ENCODE data around the gene CSMD2. TPM values are rescaled to one million over a fixed set of nuclear protein-coding genes. Genes with fewer than 3 reads are reported as not detected.

CSMD2 gene
- total RNA-seq, 2 experiments from 2014 or later = not detected

- BruUV-seq (replicated peaks) = no TSS peak
- H4K20me1 ChIP-seq (ENCODE audit: insufficient read depth, low read length) = no peaks in the 10 kb centered on the region
- H3K27ac ChIP-seq (ENCODE audit: low read depth, low read length, poor library complexity, severe bottlenecking) = no peak overlapping the region
- DNase-seq (ENCODE audit: low spot score) = no peak
- no peak overlapping the region for H3K4me2 ChIP-seq (ENCODE audit: low read length)
- no peaks in the 10 kb centered on the region for H3K79me2 ChIP-seq (ENCODE audit: insufficient read depth, low read depth, low read length)
- TF ChIP-seq EZH2phosphoT487 (IDR thresholded peaks at IDR 0.05; ENCODE audit: borderline replicate concordance, low read depth, low read length) (no peak), CTCF (conservative IDR thresholded peaks at IDR 0.05; ENCODE audit: low read length) (no peak)
- POLR2A ChIA-PET = no interaction called here
- H3K9me2 ChIP-seq (ENCODE audit: insufficient read depth, low read length) = no peaks in the 10 kb centered on the region
- CTCF ChIA-PET (ENCODE audit: unreplicated experiment) = no interaction called here
- H2AFZ ChIP-seq (ENCODE audit: low read length) = no peak overlapping the region
- H3K4me3 ChIP-seq (ENCODE audit: low read depth, low read length, poor library complexity, severe bottlenecking) = no peak overlapping the region
- no peaks in the 10 kb centered on the region for H3K36me3 ChIP-seq (ENCODE audit: insufficient read depth, low read length)
- intact Hi-C loops (cut with micrococcal nuclease; ENCODE audit: unreplicated experiment) = no loop called here
- H3K4me1 ChIP-seq (ENCODE audit: insufficient read depth, low read length, poor library complexity, severe bottlenecking) = no peaks in the 10 kb centered on the region
- H3K9me3 ChIP-seq (ENCODE audit: low read length) = no peaks in the 10 kb centered on the region
These were observed 114.1 kb downstream of the CSMD2 start for GRCh38 chr1:34050709-34051485.

- Histone ChIP-seq H4K20me1 (ENCODE audit: insufficient read depth, low read length) (no peaks in the 10 kb centered on the region), H3K79me2 (ENCODE audit: insufficient read depth, low read depth, low read length) (no peaks in the 10 kb centered on the region), H3K27ac (ENCODE audit: low read depth, low read length, poor library complexity, severe bottlenecking) (no peak overlapping the region), H3K9me2 (ENCODE audit: insufficient read depth, low read length) (no peaks in the 10 kb centered on the region), H3K9me3 (ENCODE audit: low read length) (no peaks in the 10 kb centered on the region), H3K4me1 (ENCODE audit: insufficient read depth, low read length, poor library complexity, severe bottlenecking) (no peaks in the 10 kb centered on the region), H2AFZ (ENCODE audit: low read length) (no peak overlapping the region), H3K36me3 (ENCODE audit: insufficient read depth, low read length) (no peaks in the 10 kb centered on the region), H3K4me2 (ENCODE audit: low read length) (no peak overlapping the region), H3K4me3 (ENCODE audit: low read depth, low read length, poor library complexity, severe bottlenecking) (no peak overlapping the region)
- TF ChIP-seq CTCF (conservative IDR thresholded peaks at IDR 0.05; ENCODE audit: low read length) (no peak), EZH2phosphoT487 (IDR thresholded peaks at IDR 0.05; ENCODE audit: borderline replicate concordance, low read depth, low read length) (no peak)
- ChIA-PET POLR2A (no interaction called here), CTCF (ENCODE audit: unreplicated experiment) (no interaction called here)
- intact Hi-C loops (cut with micrococcal nuclease; ENCODE audit: unreplicated experiment) = no loop called here
- BruUV-seq (replicated peaks) = no TSS peak
- no peak for DNase-seq (ENCODE audit: low spot score)
These were observed 115.0 kb downstream of the CSMD2 start for GRCh38 chr1:34049994-34050393.

GRCh38 chr1:34049477-34049876 lies 115.6 kb downstream of the CSMD2 start:
- TF ChIP-seq EZH2phosphoT487 (IDR thresholded peaks at IDR 0.05; ENCODE audit: borderline replicate concordance, low read depth, low read length) = no peak
- no peak for TF ChIP-seq CTCF (conservative IDR thresholded peaks at IDR 0.05; ENCODE audit: low read length)
- BruUV-seq (replicated peaks) = no TSS peak
- Histone ChIP-seq H3K4me2 (ENCODE audit: low read length) (no peak overlapping the region), H2AFZ (ENCODE audit: low read length) (no peak overlapping the region), H3K79me2 (ENCODE audit: insufficient read depth, low read depth, low read length) (no peaks in the 10 kb centered on the region), H3K4me3 (ENCODE audit: low read depth, low read length, poor library complexity, severe bottlenecking) (no peak overlapping the region), H3K9me2 (ENCODE audit: insufficient read depth, low read length) (no peaks in the 10 kb centered on the region), H3K36me3 (ENCODE audit: insufficient read depth, low read length) (no peaks in the 10 kb centered on the region), H3K27ac (ENCODE audit: low read depth, low read length, poor library complexity, severe bottlenecking) (no peak overlapping the region), H3K9me3 (ENCODE audit: low read length) (no peaks in the 10 kb centered on the region), H3K4me1 (ENCODE audit: insufficient read depth, low read length, poor library complexity, severe bottlenecking) (no peaks in the 10 kb centered on the region), H4K20me1 (ENCODE audit: insufficient read depth, low read length) (no peaks in the 10 kb centered on the region)
- no peak for DNase-seq (ENCODE audit: low spot score)
- CTCF ChIA-PET (ENCODE audit: unreplicated experiment) = no interaction called here
- intact Hi-C loops (cut with micrococcal nuclease; ENCODE audit: unreplicated experiment) = no loop called here
- POLR2A ChIA-PET = no interaction called here
